H1 (cell line): ENCODE results near the gene CH25H. TPM values are rescaled to one million over a fixed set of nuclear protein-coding genes. Genes with fewer than 3 reads are reported as not detected.

Experiments used
- CTCF ChIA-PET: fragments of 300-600 bp; sonication (Branson Sonifier 250); formaldehyde crosslinking; loops from one replicate; lab custom pipeline; 2021; ENCODE audit not compliant: partially characterized antibody; lab: Charles Lee
- POLR2A ChIA-PET: fragments of 300-600 bp; sonication (Branson Sonifier 250); formaldehyde crosslinking; loops from one replicate; lab custom pipeline; 2021; ENCODE audit warnings: inconsistent platforms; ENCODE audit not compliant: partially characterized antibody; lab: Charles Lee
- DNase-seq, 2 experiments: peaks; one replicate each; pipeline versions ENCODE4 v3.0.0 to v3.0.0-alpha.2; 2010 to 2022; ENCODE audit warnings: low spot score in 2 of 2, low read depth in 1 of 2, mixed read lengths in 1 of 2
- FAIRE-seq: peaks from 2 replicates; lab custom pipeline; 2011; peaks lifted over from hg19 to GRCh38; lab: Jason Lieb, UNC
- H2AFZ ChIP-seq: 2 replicates; pipeline ENCODE4 v1.8.1; 2012; ENCODE audit warnings: low read length, inconsistent platforms
- H2AK5ac ChIP-seq: 2 replicates; pipeline ENCODE4 v1.6.1; 2013; ENCODE audit warnings: low read depth, low read length
- H2BK120ac ChIP-seq: replicated peaks from 2 replicates; pipeline ENCODE3; 2013; ENCODE audit warnings: low read depth, low read length, inconsistent platforms
- H2BK12ac ChIP-seq: 2 replicates; pipeline ENCODE4 v1.6.1; 2013; ENCODE audit warnings: low read depth, low read length
- H2BK15ac ChIP-seq: 2 replicates; pipeline ENCODE4 v1.6.1; 2013; ENCODE audit warnings: low read length
- H2BK20ac ChIP-seq: 2 replicates; pipeline ENCODE4 v1.6.1; 2013; ENCODE audit warnings: low read length
- H2BK5ac ChIP-seq: 2 replicates; pipeline ENCODE4 v1.6.1; 2013; ENCODE audit warnings: low read depth, low read length
- H3K14ac ChIP-seq: 2 replicates; pipeline ENCODE4 v1.6.1; 2013; ENCODE audit warnings: inconsistent platforms; ENCODE audit not compliant: insufficient read length
- H3K18ac ChIP-seq: 2 replicates; pipeline ENCODE4 v1.6.1; 2013; ENCODE audit warnings: low read length; ENCODE audit errors: extremely low read depth
- H3K23ac ChIP-seq: 2 replicates; pipeline ENCODE4 v1.6.1; 2013; ENCODE audit warnings: inconsistent platforms; ENCODE audit not compliant: insufficient read length
- H3K23me2 ChIP-seq: 2 replicates; pipeline ENCODE4 v1.6.1; 2013; ENCODE audit warnings: low read depth, low read length
- H3K27ac ChIP-seq: 2 replicates; pipeline ENCODE4 v1.6.1; 2011; ENCODE audit warnings: low read depth, low read length, inconsistent platforms
- H3K27me3 ChIP-seq, 4 experiments: replicated peaks in 1 of 4; 1 replicate in 1 of 4; 2 replicates in 3 of 4; pipeline versions ENCODE4 v1.6.1 to v1.8.1; 2011 to 2013; ENCODE audit warnings: low read length in 3 of 4, mild to moderate bottlenecking in 3 of 4, inconsistent platforms in 2 of 4, mixed read lengths in 2 of 4, moderate library complexity in 1 of 4; ENCODE audit not compliant: control insufficient read depth in 3 of 4, insufficient read depth in 3 of 4; ENCODE audit errors: extremely low read depth in 1 of 4
- H3K36me3 ChIP-seq, 4 experiments: 2 replicates each; pipeline versions ENCODE4 v1.6.1 to v1.8.1; 2011 to 2013; ENCODE audit warnings: mild to moderate bottlenecking in 4 of 4, low read length in 3 of 4, moderate library complexity in 2 of 4, control low read depth in 1 of 4, inconsistent platforms in 1 of 4; ENCODE audit not compliant: insufficient read depth in 4 of 4, control insufficient read depth in 2 of 4
- H3K4ac ChIP-seq: replicated peaks from 2 replicates; pipeline ENCODE3; 2013; ENCODE audit warnings: low read length, low read depth, mixed read lengths, inconsistent platforms; ENCODE audit not compliant: insufficient read length
- H3K4me1 ChIP-seq, 4 experiments: replicated peaks in 1 of 4; 1 replicate in 1 of 4; 2 replicates in 3 of 4; pipeline versions ENCODE4 v1.6.1 to v1.8.1; 2011 to 2013; ENCODE audit warnings: low read length in 3 of 4, inconsistent platforms in 2 of 4, mixed read lengths in 1 of 4; ENCODE audit not compliant: insufficient read depth in 4 of 4, control insufficient read depth in 3 of 4
- H3K4me2 ChIP-seq, 2 experiments: 2 replicates each; pipeline versions ENCODE4 v1.6.1 to v1.8.1; 2011 to 2013; ENCODE audit warnings: low read depth in 2 of 2, low read length in 2 of 2, control low read depth in 1 of 2, inconsistent platforms in 1 of 2, mild to moderate bottlenecking in 1 of 2; ENCODE audit not compliant: insufficient read depth in 1 of 2
- H3K4me3 ChIP-seq, 4 experiments: fragments of 200-600, 300-600 bp in 1 of 4; sonication (generic), shearing (Covaris generic), sonication (Bioruptor Twin) in 1 of 4; 2 replicates each; pipeline versions ENCODE4 v1.5.1 to v1.8.1; 2011 to 2016; ENCODE audit warnings: low read length in 4 of 4, low read depth in 3 of 4, control low read depth in 2 of 4, inconsistent platforms in 2 of 4, mild to moderate bottlenecking in 2 of 4, mixed read lengths in 1 of 4, moderate library complexity in 1 of 4; ENCODE audit not compliant: insufficient read depth in 2 of 4; ENCODE audit errors: extremely low read depth in 1 of 4
- H3K56ac ChIP-seq: replicated peaks from 2 replicates; pipeline ENCODE3; 2013; ENCODE audit warnings: low read depth, mild to moderate bottlenecking, mixed read lengths, low read length, inconsistent platforms; ENCODE audit not compliant: insufficient read length
- H3K79me1 ChIP-seq: 2 replicates; pipeline ENCODE4 v1.6.1; 2013; ENCODE audit warnings: low read depth, low read length, control low read depth
- H3K79me2 ChIP-seq, 2 experiments: 2 replicates each; pipeline versions ENCODE4 v1.6.1 to v1.8.1; 2012 to 2013; ENCODE audit warnings: low read length in 2 of 2, mild to moderate bottlenecking in 2 of 2, inconsistent platforms in 1 of 2; ENCODE audit not compliant: insufficient read depth in 2 of 2, control insufficient read depth in 1 of 2
- H3K9ac ChIP-seq, 4 experiments: replicated peaks in 1 of 4; 1 replicate in 1 of 4; 2 replicates in 3 of 4; pipeline versions ENCODE4 v1.6.1 to v1.8.1; 2011 to 2013; ENCODE audit warnings: low read depth in 3 of 4, low read length in 3 of 4, control low read depth in 2 of 4, mild to moderate bottlenecking in 2 of 4, moderate library complexity in 2 of 4, inconsistent platforms in 1 of 4; ENCODE audit errors: extremely low read depth in 1 of 4
- H3K9me3 ChIP-seq, 2 experiments: 2 replicates each; pipeline versions ENCODE4 v1.6.1 to v1.8.1; 2012 to 2013; ENCODE audit warnings: mild to moderate bottlenecking in 2 of 2, moderate library complexity in 2 of 2, control low read depth in 1 of 2, inconsistent platforms in 1 of 2, low read depth in 1 of 2, low read length in 1 of 2, mixed read lengths in 1 of 2; ENCODE audit not compliant: insufficient read depth in 2 of 2
- H4K20me1 ChIP-seq, 2 experiments: replicated peaks in 1 of 2; 2 replicates each; pipeline versions ENCODE3 to v1.8.1; 2011 to 2013; ENCODE audit warnings: inconsistent platforms in 2 of 2, low read length in 2 of 2, mild to moderate bottlenecking in 1 of 2; ENCODE audit not compliant: insufficient read depth in 2 of 2, control insufficient read depth in 1 of 2
- H4K5ac ChIP-seq: 2 replicates; pipeline ENCODE4 v1.6.1; 2013; ENCODE audit warnings: low read length, low read depth, mixed read lengths, inconsistent platforms; ENCODE audit not compliant: insufficient read length
- H4K8ac ChIP-seq: 2 replicates; pipeline ENCODE4 v1.8.0; 2013; ENCODE audit warnings: mild to moderate bottlenecking, moderate library complexity, low read length, inconsistent platforms; ENCODE audit not compliant: insufficient read depth; ENCODE audit errors: extremely low read depth
- H4K91ac ChIP-seq: replicated peaks from 2 replicates; pipeline ENCODE3; 2013; ENCODE audit warnings: low read length, mixed read lengths, inconsistent platforms; ENCODE audit not compliant: insufficient read length
- BCL11A ChIP-seq, 2 experiments: IDR thresholded peaks; one replicate each; pipeline ENCODE4 v1.6.1; 2011; ENCODE audit warnings: low read depth in 2 of 2, low read length in 2 of 2, mild to moderate bottlenecking in 2 of 2
- EGR1 ChIP-seq: IDR thresholded peaks from 2 replicates; pipeline ENCODE4 v1.6.1; 2011; ENCODE audit warnings: low read depth, low read length, borderline replicate concordance
- EZH2 ChIP-seq: fragments of 200-600 bp; sonication (generic); IDR thresholded peaks from 2 replicates; pipeline ENCODE4 v1.7.1; 2012; ENCODE audit warnings: low read depth, mild to moderate bottlenecking, moderate library complexity, low read length, inconsistent platforms; ENCODE audit not compliant: severe bottlenecking
- HDAC6 ChIP-seq: IDR thresholded peaks from one replicate; pipeline ENCODE4 v1.7.1; 2012; ENCODE audit warnings: low read depth, mild to moderate bottlenecking, inconsistent platforms, low read length, moderate library complexity
- PHF8 ChIP-seq: fragments of 200-600 bp; sonication (generic); conservative IDR thresholded peaks from 2 replicates; pipeline ENCODE4 v1.7.1; 2012; ENCODE audit warnings: low read depth, mild to moderate bottlenecking, inconsistent platforms, low read length, moderate library complexity
- POLR2A ChIP-seq, 2 experiments: IDR thresholded peaks; 1 replicate in 1 of 2; 2 replicates in 1 of 2; pipeline ENCODE4 v1.6.1; 2011; ENCODE audit warnings: low read depth in 2 of 2, low read length in 2 of 2, mild to moderate bottlenecking in 2 of 2; ENCODE audit errors: control extremely low read depth in 1 of 2
- POLR2AphosphoS5 ChIP-seq: IDR thresholded peaks from 2 replicates; pipeline ENCODE4 v1.6.1; 2011; ENCODE audit warnings: low read depth, low read length
- RBBP5 ChIP-seq: IDR thresholded peaks from 2 replicates; pipeline ENCODE4 v1.7.1; 2012; ENCODE audit warnings: low read depth, mild to moderate bottlenecking, inconsistent platforms, low read length, moderate library complexity, borderline replicate concordance
- SIN3A ChIP-seq, 2 experiments: IDR thresholded peaks in 1 of 2; conservative IDR thresholded peaks in 1 of 2; 2 replicates each; pipeline ENCODE4 v1.6.1; 2011 to 2012; ENCODE audit warnings: low read length in 2 of 2, improper control_type of control experiment in 1 of 2, low read depth in 1 of 2, mild to moderate bottlenecking in 1 of 2
- TAF7 ChIP-seq: optimal IDR thresholded peaks from 2 replicates; pipeline ENCODE3; 2011; ENCODE audit warnings: low read depth, mild to moderate bottlenecking, inconsistent platforms, low read length, moderate library complexity, borderline replicate concordance
- WGBS, 2 experiments: shearing (Covaris generic) in 1 of 2; methylation state at CpG; one replicate each; pipeline versions ENCODE4 v1.1.6 to v1.1.7; 2013 to 2015; ENCODE audit warnings: low lambda C conversion rate in 2 of 2, mixed read lengths in 2 of 2, inconsistent platforms in 1 of 2, low coverage in 1 of 2, missing lambda C conversion rate in 1 of 2; ENCODE audit not compliant: insufficient replicate concordance in 2 of 2, insufficient coverage in 1 of 2, insufficient read length in 1 of 2; ENCODE audit errors: extremely low coverage in 1 of 2, missing lambda C conversion rate in 1 of 2; 5-methylcytosine and 5-hydroxymethylcytosine counted together
- polyA plus RNA-seq, 7 experiments: library from polyadenylated mRNA; depleted of rRNA in 3 of 7; stranded (reverse) in 5 of 7; unstranded in 2 of 7; fragments of >200 nt in 5 of 7; fragments of 200-250 nt in 2 of 7; gene quantifications; 1 replicate in 5 of 7; 2 replicates in 1 of 7; 4 replicates in 1 of 7; pipeline versions ENCODE4 v1.2.1 to v1.2.3, GENCODE V29; 2011 to 2013; ENCODE audit warnings: missing spikeins in 2 of 7, mixed read lengths in 2 of 7
- total RNA-seq: library from RNA; stranded (reverse); fragmentation: NEBNext Ultra II Directional; extraction: Animal tissue kit (Norgen Biotek cat#: 25700); gene quantifications from 2 replicates; pipeline ENCODE4 v1.2.1, GENCODE V29; 2021

Gene CH25H
- total and polyA plus RNA-seq, 2 of the 8 experiments (the other 6 are each of a cell fraction or from before 2014, with no cell fraction given) = 0.56 to 1.3 TPM

GRCh38 chr10:89251409-89252224 is 44.5 kb upstream of the CH25H start, which contains the start of gene LIPA:
TSS of gene LIPA (minus strand) at chr10:89251775. CDS start at chr10:89247648, 4,127 bp downstream.
- Histone ChIP-seq H3K23ac (no peak within 1 kb of the TSS), H3K79me1 (no peaks in the 10 kb centered on the region; the same call in 1 of the 2 replicates), H3K9me3 (peaks cover 9 to 16% of the 10 kb centered on the region in 2 experiments), H3K27me3 (no peaks in the 10 kb centered on the region; a peak in 1 of 7 replicates), H2AFZ (peak within 1 kb of the TSS; percentile 60), H3K79me2 (no peaks in the 10 kb centered on the region), H4K20me1 (no peaks in the 10 kb centered on the region), H3K4me3 (peak within 1 kb of the TSS; percentile 57 to 78 (median 68)), H2BK5ac (peak within 1 kb of the TSS; percentile 15; the same call in 1 of the 2 replicates), H2BK20ac (no peak within 1 kb of the TSS), H3K27ac (no peak within 1 kb of the TSS), H2BK15ac (no peak within 1 kb of the TSS), H3K14ac (no peak within 1 kb of the TSS), H2BK12ac (no peak within 1 kb of the TSS; the same call in 1 of the 2 replicates), H3K4me2 (peak within 1 kb of the TSS; percentile 76 to 91), H4K91ac (no peak within 1 kb of the TSS), H3K9ac (no peak within 1 kb of the TSS; a peak in 1 of 7 replicates), H4K5ac (peak within 1 kb of the TSS; percentile 7), H3K23me2 (peaks cover 5% of the 10 kb centered on the region; the same call in 1 of the 2 replicates), H2AK5ac (no peak within 1 kb of the TSS), H4K8ac (peak within 1 kb of the TSS; percentile 37; the same call in 1 of the 2 replicates), H3K4me1 (peaks cover 0 to 6% (median 1%) of the 10 kb centered on the region in 4 experiments; a peak in 3 of 7 replicates), H3K56ac (peak within 1 kb of the TSS; percentile 59), H3K36me3 (no peaks in the 10 kb centered on the region), H3K4ac (no peak within 1 kb of the TSS), H3K18ac (peak within 1 kb of the TSS; percentile 48; the same call in 1 of the 2 replicates), H2BK120ac (no peak within 1 kb of the TSS)
- ChIA-PET CTCF (interaction anchor here (0.6 to 3.1 kb wide), 10 partner anchors 8 to 321 kb away, joined by 3 to 11 read pairs (median 4); no protein-coding TSS in a partner anchor), POLR2A (interaction anchor here (0.6 to 1.3 kb wide), 4 partner anchors 10 to 1055 kb away, joined by 3 to 4 read pairs (median 3); no protein-coding TSS in a partner anchor)
- DNase-seq (peak; percentile 92 to 98), FAIRE-seq (peak; percentile 74)
- 5% methylated on average over 53 of the region's 53 CpGs; no CpG with 5 or more reads in 1 of the 2 experiments for WGBS, 2 experiments
- TF ChIP-seq PHF8 = peak; percentile 46
- peak; percentile 53 for TF ChIP-seq TAF7
- TF ChIP-seq EZH2 = no peak
- no peak for TF ChIP-seq HDAC6
- peak; percentile 65; the same call in 1 of the 2 replicates for TF ChIP-seq RBBP5
- no peak for TF ChIP-seq BCL11A (IDR thresholded peaks at IDR 0.05; ENCODE audit: low read depth in 2 of 2, low read length in 2 of 2)
- peak; percentile 70 for TF ChIP-seq EGR1
- peak; percentile 43; the same call in 1 of the 2 replicates for TF ChIP-seq POLR2AphosphoS5
- peak in 1 of 2 experiments; percentile 80; a peak in 2 of 4 replicates for TF ChIP-seq SIN3A (conservative IDR thresholded peaks at IDR 0.05 in 1 of 2, IDR thresholded peaks at IDR 0.05 in 1 of 2; ENCODE audit: low read depth in 1 of 2, low read length in 2 of 2)
- TF ChIP-seq POLR2A (IDR thresholded peaks at IDR 0.05; ENCODE audit: control extremely low read depth in 1 of 2, low read depth in 2 of 2, low read length in 2 of 2) = peak in 1 of 2 experiments; percentile 58; a peak in 1 of 3 replicates
